Measurements from ENCODE around the gene IL1F10.
A peak's percentile ranks its signal among the peaks of the same experiment; 100 is the strongest.
"Not testable (repeated sequence)": the region's sequence is repeated elsewhere in the genome, so short reads cannot be mapped to it uniquely, and the experiment has no call there.

Gene IL1F10

DNA sequence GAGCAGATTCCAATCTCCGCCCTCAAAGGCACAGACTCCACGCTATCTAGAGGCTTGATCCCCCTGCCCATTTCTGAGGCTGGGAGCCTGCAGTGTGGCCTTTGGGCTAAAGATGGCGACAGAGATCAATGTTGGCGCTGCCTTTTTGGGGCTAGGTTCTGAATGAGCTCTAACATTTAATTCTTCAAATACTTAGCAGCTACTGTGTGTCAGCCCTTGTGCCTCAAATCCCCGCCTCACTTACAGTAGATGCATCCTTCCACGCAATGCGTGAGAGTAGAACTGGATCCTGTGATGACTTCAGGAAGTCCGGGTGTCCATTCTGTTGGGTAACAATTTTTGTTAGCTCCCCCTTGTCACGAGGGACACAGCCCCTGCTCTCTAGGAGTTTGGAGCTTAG is 12.4 kb downstream of the IL1F10 start:
- DNase-seq (ENCODE audit: low read depth in 3 of 3, low spot score in 1 of 3) = peak in 1 of 3 donors; percentile 47

GRCh38 chr2:113081488-113082210 is 13.9 kb downstream of the IL1F10 start:
- no peak for DNase-seq (ENCODE audit: low read depth in 3 of 3, low spot score in 1 of 3)

DNA sequence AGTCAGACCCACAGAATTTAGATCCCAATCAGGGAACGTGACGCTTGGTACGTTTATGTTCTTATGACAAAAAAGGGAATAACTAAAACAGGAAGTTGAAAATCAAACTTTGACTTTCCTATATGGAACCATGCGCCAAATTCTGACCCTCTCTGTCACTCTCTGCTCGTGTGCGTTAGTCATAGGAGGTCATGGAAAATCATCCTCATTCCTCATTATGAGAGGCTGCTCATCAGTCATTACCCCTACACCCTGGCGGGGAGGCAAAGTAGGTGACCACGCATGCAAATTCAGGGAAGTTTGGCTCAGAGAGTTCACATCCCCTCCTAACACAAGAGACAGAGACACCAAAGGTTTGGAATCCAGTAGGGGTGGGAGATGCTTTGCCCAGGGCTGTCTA is 15.5 kb downstream of the IL1F10 start:
- DNase-seq (ENCODE audit: low read depth in 3 of 3, low spot score in 1 of 3) = no peak

GRCh38 chr2:113084249-113085000 is 16.7 kb downstream of the IL1F10 start:
- no peak for DNase-seq (ENCODE audit: low read depth in 3 of 3, low spot score in 1 of 3)

DNA sequence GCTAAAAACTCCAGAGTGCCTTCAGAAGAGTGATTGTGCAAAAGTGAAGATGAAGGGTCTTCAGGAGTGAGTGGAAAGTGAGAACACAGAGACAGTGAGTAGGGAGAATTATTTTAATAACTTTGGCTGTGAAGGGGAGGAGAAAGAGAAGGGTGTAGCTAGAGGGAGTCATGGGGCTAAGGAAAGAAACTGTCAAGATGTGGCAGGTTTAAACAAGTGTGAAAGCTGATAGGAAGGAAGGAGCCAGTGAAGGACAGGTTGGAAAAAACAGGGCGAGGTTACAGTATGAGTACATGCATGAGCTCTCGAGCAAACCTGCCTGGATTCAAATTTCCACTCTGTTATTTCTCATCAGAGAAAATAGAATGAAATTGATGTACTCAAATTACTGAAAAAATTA is 17.8 kb downstream of the IL1F10 start:
- no peak for DNase-seq (ENCODE audit: low read depth in 3 of 3, low spot score in 1 of 3)

DNA sequence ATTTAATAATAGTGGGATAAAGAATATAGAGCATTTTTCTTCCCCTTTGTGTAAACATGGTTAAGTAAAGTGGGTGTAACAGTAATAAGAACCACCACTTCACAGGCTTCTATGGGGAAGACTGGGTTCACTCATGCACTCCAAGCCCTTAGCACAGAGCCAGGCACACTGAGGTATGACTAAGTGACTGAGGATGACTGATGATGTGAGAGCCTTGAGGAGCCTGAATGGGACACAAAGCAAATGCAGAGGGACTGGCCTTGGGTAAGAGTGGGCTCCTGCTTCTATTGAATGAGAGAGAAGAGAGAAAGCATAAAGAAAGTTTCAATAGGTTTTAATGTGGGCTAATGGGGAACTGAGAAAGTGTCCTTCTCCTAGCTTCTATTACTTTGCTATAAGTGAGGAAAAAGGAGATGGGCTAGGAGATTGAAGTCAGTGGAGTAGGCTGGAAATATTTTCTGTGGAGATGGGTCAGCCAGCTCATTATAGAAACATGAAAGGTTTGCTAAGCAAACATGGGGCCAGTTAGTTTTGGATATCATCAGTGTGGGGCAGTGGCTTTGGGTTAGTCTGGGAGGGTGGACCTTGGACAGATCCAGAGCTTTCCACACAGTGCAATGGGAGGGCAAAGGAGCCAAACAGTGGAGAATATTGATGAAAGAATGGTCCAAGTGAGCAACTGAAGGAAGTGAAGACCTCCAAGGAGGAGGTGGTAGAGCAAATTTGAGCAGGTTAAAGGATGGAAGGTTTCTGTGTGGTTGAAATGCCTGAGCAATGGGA is 20.6 kb downstream of the IL1F10 start:
- no peak for DNase-seq (ENCODE audit: low read depth in 3 of 3, low spot score in 1 of 3)

GRCh38 chr2:113089916-113090315 is 22.1 kb downstream of the IL1F10 start:
- DNase-seq (ENCODE audit: low read depth in 3 of 3, low spot score in 1 of 3) = no peak

DNA sequence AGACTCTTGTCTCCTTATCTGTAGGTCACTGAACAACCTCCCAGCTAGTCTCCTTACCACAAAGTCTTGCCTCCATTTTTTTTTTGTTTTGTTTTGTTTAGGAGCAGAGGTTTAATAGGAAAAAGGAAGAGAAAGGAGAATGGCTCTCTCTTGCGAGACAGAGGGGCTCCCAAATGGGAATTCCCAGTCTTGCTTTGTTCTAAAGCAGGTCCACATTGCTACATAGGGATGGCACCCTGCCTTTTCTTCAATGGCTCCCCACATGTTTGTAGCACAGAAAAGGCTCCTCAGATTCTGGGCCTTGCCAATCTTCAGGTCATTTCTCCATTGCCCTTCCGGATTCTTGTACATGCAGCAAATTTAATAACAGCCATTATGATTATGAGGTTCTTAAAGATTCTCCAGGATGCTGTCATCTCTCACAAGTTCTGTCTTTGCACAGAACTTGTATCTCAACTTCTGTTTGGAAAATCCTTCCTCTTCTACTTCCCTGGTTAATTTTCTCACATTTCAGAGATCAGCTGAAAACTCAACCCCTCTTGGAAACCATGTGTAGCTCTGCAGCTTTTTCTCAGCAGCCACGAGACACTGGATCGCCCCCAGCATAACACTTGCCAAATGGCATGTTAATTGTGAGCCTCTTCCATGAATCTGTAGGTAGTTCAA is 23.6 kb downstream of the IL1F10 start:
- no peak for DNase-seq (ENCODE audit: low read depth in 3 of 3, low spot score in 1 of 3)

- no peak for DNase-seq (ENCODE audit: low read depth in 3 of 3, low spot score in 1 of 3)
Observed at GRCh38 chr2:113092864-113093612, 25.3 kb downstream of the IL1F10 start.

DNA sequence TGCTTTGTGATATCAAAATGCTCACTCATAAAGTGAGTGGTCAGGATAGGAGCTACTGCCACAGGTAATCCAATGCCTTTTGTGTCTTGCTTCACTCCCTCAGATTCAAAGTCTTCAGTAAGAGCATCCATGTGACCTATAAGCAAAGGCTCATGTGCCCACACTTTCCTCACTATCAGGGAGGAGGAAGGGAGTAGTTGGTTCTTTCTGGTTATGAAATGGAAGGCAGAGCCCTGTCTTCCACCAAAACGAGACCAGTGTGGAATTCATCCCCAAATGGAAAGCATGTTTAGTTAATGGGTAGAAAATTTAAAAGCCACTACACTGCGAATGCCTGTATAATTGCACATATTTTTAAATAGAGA is 25.8 kb downstream of the IL1F10 start:
- DNase-seq (ENCODE audit: low read depth in 3 of 3, low spot score in 1 of 3) = no peak

- DNase-seq (ENCODE audit: low read depth in 3 of 3, low spot score in 1 of 3) = not testable (repeated sequence)
Observed at GRCh38 chr2:113096306-113096705, 28.5 kb downstream of the IL1F10 start.

DNA sequence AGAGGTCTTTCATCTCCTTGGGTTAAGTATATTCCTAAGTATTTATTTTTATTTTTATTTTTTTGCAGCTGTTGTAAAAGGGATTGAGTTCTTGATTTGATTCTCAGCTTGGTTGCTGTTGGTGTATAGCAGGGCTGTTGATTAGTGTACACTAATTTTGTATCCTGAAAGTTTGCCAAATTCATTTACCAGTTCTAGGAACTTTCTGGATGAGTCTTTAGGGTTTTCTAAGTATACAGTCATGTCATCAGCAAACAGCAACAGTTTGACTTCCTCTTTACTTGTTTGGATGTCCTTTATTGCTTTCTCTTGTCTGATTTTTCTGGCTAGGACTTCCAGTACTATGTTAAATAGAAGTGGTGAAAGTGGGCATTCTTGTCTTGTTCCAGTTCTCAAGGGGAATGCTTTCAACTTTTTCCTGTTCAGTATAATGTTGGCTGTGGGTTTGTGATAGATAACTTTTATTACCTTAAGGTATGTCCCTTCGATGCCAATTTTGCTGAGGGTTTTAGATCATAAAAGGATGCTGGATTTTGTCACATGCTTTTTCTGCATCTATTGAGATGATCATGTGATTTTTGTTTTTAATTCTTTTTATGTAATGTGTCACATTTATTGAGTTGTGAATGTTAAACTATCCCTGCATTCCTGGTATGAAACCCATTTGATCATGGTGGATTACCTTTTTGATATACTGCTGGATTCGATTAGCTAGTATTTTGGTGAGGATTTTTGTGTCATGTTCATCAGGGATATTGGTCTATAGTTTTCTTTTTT is 29.3 kb downstream of the IL1F10 start:
- DNase-seq (ENCODE audit: low read depth in 3 of 3, low spot score in 1 of 3) = not testable (repeated sequence)

DNA sequence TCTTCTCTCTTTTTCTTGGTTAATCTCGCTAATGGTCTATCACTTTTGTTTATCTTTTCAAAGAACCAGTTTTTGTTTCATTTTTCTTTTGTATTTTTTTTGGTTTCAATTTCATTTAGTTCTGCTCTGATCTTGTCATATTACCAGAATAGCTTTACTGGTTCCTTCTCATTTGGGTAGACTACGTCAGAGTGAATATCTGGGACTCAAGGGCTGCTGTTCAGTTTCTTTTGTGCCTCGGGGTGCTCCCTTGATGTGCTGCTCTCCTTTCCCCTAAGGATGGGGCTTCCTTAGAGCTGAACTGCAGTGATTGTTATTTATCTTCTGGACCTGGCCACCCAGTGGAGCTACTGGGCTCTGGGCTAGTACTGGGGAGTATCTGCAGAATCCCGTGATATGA is 30.3 kb downstream of the IL1F10 start:
- no peak for DNase-seq (ENCODE audit: low read depth in 3 of 3, low spot score in 1 of 3)

DNA sequence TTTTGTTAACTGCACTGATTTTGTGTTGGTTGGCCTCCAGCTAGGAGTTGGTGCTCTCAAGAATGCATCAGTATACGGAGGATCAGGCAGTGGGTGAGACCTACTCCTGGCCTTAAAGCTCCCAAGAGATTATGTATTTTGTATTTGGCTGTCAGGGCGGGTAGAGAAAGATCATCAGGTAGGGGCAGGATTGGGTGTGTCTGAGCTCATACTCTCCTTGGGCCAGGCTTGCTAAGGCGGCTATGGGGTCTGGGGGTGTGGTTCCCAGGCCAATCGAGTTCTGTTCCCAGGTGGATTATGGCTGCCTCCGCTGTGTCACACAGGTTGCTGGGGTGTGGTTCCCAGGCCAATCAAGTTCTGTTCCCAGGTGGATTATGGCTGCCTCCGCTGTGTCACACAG is 30.8 kb downstream of the IL1F10 start:
- no peak for DNase-seq (ENCODE audit: low read depth in 3 of 3, low spot score in 1 of 3)

- no peak for DNase-seq (ENCODE audit: low read depth in 3 of 3, low spot score in 1 of 3)
Observed at GRCh38 chr2:113102133-113102532, 34.4 kb downstream of the IL1F10 start.

DNA sequence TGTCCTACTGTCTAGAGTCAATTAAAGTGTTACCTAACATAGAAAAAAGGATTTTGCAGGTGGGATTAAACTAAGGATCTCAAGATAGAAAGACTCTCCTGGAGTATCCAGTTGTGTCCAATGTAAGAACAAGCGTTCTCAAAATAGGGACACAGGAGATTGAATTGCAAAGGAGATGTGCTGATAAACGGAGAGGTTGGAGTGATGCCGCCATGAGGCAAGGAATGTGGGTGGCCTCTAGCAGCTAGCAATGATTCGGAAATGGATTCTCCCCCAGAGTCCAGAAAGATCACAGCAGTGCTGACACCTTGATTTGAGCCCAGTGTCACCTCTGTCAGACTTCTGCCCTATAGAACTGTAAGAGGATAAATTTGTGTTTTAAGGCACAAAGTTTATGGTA is 35.5 kb downstream of the IL1F10 start:
- DNase-seq (ENCODE audit: low read depth in 3 of 3, low spot score in 1 of 3) = no peak

GRCh38 chr2:113104054-113104611 is 36.4 kb downstream of the IL1F10 start:
- DNase-seq (ENCODE audit: low read depth in 3 of 3, low spot score in 1 of 3) = peak in 1 of 3 donors; percentile 12

GRCh38 chr2:113105047-113105785 is 37.4 kb downstream of the IL1F10 start:
- no peak for DNase-seq (ENCODE audit: low read depth in 3 of 3, low spot score in 1 of 3)

GRCh38 chr2:113111121-113111520 is 43.4 kb downstream of the IL1F10 start:
- DNase-seq (ENCODE audit: low read depth in 3 of 3, low spot score in 1 of 3) = no peak
